IPS-15b (cell line): ENCODE measurements around the gene GALNT13.

Source experiments
- H3K27me3 ChIP-seq: one replicate; pipeline ENCODE4 v1.6.1; 2013; ENCODE audit warnings: low read length; ENCODE audit not compliant: control insufficient read depth, insufficient read depth
- H3K36me3 ChIP-seq: one replicate; pipeline ENCODE4 v1.6.1; 2013; ENCODE audit warnings: low read length; ENCODE audit not compliant: control insufficient read depth, insufficient read depth
- H3K4me1 ChIP-seq: one replicate; pipeline ENCODE4 v1.6.1; 2013; ENCODE audit warnings: mild to moderate bottlenecking, low read length; ENCODE audit not compliant: control insufficient read depth, insufficient read depth
- H3K4me3 ChIP-seq: one replicate; pipeline ENCODE4 v1.5.1; 2013; ENCODE audit warnings: low read depth, low read length
- H3K9ac ChIP-seq: one replicate; pipeline ENCODE4 v1.6.1; 2013; ENCODE audit warnings: low read depth, mild to moderate bottlenecking, low read length
- H3K9me3 ChIP-seq: one replicate; pipeline ENCODE4 v1.6.1; 2013; ENCODE audit warnings: mild to moderate bottlenecking, low read length; ENCODE audit not compliant: control insufficient read depth, insufficient read depth

Gene GALNT13

GRCh38 chr2:154263206-154263605 is 391.5 kb downstream of the GALNT13 start:
- Histone ChIP-seq H3K36me3 (no peaks in the 10 kb centered on the region), H3K4me3 (no peak overlapping the region), H3K9me3 (no peaks in the 10 kb centered on the region), H3K27me3 (no peaks in the 10 kb centered on the region), H3K9ac (no peak overlapping the region), H3K4me1 (no peaks in the 10 kb centered on the region)

GRCh38 chr2:154264024-154264423 is 392.3 kb downstream of the GALNT13 start:
- Histone ChIP-seq H3K4me3 (no peak overlapping the region), H3K9me3 (no peaks in the 10 kb centered on the region), H3K27me3 (no peaks in the 10 kb centered on the region), H3K36me3 (no peaks in the 10 kb centered on the region), H3K9ac (no peak overlapping the region), H3K4me1 (no peaks in the 10 kb centered on the region)

DNA sequence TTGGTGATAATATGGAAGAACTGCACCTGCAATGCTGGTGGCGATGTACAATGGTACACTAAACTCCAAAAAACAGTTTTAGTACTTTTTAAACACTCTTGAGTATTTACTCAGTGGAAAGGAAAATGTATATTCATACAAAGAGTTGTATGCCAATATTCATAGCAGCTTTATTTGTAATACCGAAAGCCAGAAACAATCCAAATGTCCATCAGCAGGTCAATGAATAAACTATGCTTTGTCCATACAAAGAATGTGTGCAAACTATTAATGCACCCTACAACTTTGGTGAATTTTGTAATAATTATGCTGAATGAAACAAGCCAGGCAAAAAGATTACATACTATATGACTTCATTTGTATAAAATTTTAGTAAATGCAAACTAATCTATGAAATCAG is 396.3 kb downstream of the GALNT13 start:
- H3K9me3 ChIP-seq = no peaks in the 10 kb centered on the region
- no peaks in the 10 kb centered on the region for H3K36me3 ChIP-seq
- H3K27me3 ChIP-seq = no peaks in the 10 kb centered on the region
- no peak overlapping the region for H3K9ac ChIP-seq
- H3K4me3 ChIP-seq = no peak overlapping the region
- no peaks in the 10 kb centered on the region for H3K4me1 ChIP-seq

- no peak overlapping the region for H3K4me3 ChIP-seq
Observed at GRCh38 chr2:154280543-154280942, 408.8 kb downstream of the GALNT13 start.

GRCh38 chr2:154289870-154290269 is 418.1 kb downstream of the GALNT13 start:
- H3K9ac ChIP-seq = no peak overlapping the region
- H3K9me3 ChIP-seq = peaks cover 3% of the 10 kb centered on the region
- no peaks in the 10 kb centered on the region for H3K36me3 ChIP-seq
- H3K4me3 ChIP-seq = no peak overlapping the region
- H3K27me3 ChIP-seq = no peaks in the 10 kb centered on the region
- no peaks in the 10 kb centered on the region for H3K4me1 ChIP-seq

More at GRCh38 chr2:154280543-154280942, 408.8 kb downstream of the GALNT13 start:
- Histone ChIP-seq H3K27me3 (no peaks in the 10 kb centered on the region), H3K4me1 (peaks cover 4% of the 10 kb centered on the region), H3K9ac (no peak overlapping the region), H3K9me3 (no peaks in the 10 kb centered on the region), H3K36me3 (no peaks in the 10 kb centered on the region)

DNA sequence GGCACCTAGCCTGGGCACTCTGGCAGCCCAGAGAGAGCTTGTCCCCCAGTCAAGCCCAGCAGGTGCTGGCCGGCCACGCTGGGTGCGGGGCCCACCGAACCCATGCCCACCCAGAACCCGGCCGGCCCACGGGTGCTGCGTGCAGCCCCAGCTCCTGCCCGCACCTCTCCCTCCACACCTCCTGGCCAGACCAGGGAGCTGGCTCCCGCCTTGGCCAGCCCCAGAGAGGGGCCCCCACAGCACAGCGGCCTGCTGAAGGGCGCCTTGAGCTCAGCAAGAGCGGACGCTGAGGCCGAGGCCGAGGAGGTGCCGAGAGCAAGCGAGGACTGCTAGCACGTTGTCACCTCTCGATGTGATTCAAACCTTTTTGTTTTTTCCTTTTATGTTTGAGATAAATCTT is 419.8 kb downstream of the GALNT13 start:
- Histone ChIP-seq H3K9ac (no peak overlapping the region), H3K36me3 (no peaks in the 10 kb centered on the region), H3K9me3 (peaks cover 3% of the 10 kb centered on the region), H3K4me1 (no peaks in the 10 kb centered on the region), H3K27me3 (no peaks in the 10 kb centered on the region), H3K4me3 (no peak overlapping the region)

- no peaks in the 10 kb centered on the region for H3K27me3 ChIP-seq
- H3K4me3 ChIP-seq = no peak overlapping the region
- H3K9ac ChIP-seq = no peak overlapping the region
- H3K4me1 ChIP-seq = no peaks in the 10 kb centered on the region
- peaks cover 3% of the 10 kb centered on the region for H3K9me3 ChIP-seq
- no peaks in the 10 kb centered on the region for H3K36me3 ChIP-seq
Observed at GRCh38 chr2:154291927-154292326, 420.2 kb downstream of the GALNT13 start.

DNA sequence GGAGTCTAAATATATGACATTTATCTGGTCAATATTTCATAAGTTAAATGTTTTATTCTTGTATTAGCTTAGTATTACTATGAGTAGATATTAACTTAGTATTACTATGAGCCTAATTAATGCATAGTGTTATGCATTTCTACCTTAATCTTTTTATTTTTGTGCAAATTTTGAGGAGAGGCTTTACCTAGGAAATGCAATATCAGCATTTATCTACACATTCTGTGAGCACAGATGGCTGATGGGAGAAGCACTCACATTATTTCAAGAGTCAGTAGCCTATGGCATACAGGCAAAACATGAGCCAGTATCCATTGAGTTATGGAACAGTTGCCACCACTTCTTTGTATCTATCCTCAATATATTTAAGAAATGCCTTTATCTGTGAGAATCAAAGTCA is 422.1 kb downstream of the GALNT13 start:
- Histone ChIP-seq H3K36me3 (no peaks in the 10 kb centered on the region), H3K9ac (no peak overlapping the region), H3K4me1 (no peaks in the 10 kb centered on the region), H3K27me3 (no peaks in the 10 kb centered on the region), H3K9me3 (no peaks in the 10 kb centered on the region), H3K4me3 (no peak overlapping the region)

GRCh38 chr2:154306266-154306970 is 434.7 kb downstream of the GALNT13 start:
- Histone ChIP-seq H3K27me3 (no peaks in the 10 kb centered on the region), H3K9ac (no peak overlapping the region), H3K9me3 (no peaks in the 10 kb centered on the region), H3K4me3 (no peak overlapping the region), H3K4me1 (no peaks in the 10 kb centered on the region), H3K36me3 (no peaks in the 10 kb centered on the region)

GRCh38 chr2:154307007-154307406 is 435.3 kb downstream of the GALNT13 start:
- Histone ChIP-seq H3K27me3 (no peaks in the 10 kb centered on the region), H3K36me3 (no peaks in the 10 kb centered on the region), H3K4me3 (no peak overlapping the region), H3K9ac (no peak overlapping the region), H3K4me1 (no peaks in the 10 kb centered on the region), H3K9me3 (no peaks in the 10 kb centered on the region)

DNA sequence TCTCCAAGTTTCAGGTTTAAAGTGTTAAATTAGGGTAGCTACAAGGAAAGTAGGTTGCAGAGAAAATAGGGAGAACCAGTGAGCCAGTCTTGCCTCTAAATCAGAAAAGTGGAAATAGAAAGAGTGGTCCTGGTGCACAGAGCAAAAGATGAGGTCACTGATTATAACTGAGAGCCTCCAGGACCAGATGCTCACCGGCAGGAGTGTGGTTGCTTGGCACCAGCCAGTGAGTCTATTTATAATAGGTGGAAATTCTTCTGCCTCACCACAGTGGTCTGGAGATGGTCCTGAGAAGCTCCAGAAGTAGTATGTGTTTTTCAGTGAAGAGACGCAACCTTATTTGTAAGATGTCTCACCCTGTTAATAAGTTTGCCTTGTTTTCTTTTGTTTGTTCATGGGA is 452.9 kb downstream of the GALNT13 start:
- H3K4me3 ChIP-seq = no peak overlapping the region

GRCh38 chr2:154329510-154329909 is 457.8 kb downstream of the GALNT13 start:
- peaks cover 6% of the 10 kb centered on the region for H3K4me1 ChIP-seq
- H3K27me3 ChIP-seq = no peaks in the 10 kb centered on the region
- H3K9me3 ChIP-seq = no peaks in the 10 kb centered on the region
- H3K9ac ChIP-seq = no peak overlapping the region
- no peak overlapping the region for H3K4me3 ChIP-seq
- no peaks in the 10 kb centered on the region for H3K36me3 ChIP-seq

More for the DNA sequence above, 452.9 kb downstream of the GALNT13 start:
- no peaks in the 10 kb centered on the region for H3K27me3 ChIP-seq
- no peaks in the 10 kb centered on the region for H3K36me3 ChIP-seq
- H3K9ac ChIP-seq = no peak overlapping the region
- H3K9me3 ChIP-seq = no peaks in the 10 kb centered on the region
- peaks cover 2% of the 10 kb centered on the region for H3K4me1 ChIP-seq
